ENCODE measurements around the gene TMCC2. TPM values are rescaled to one million over a fixed set of nuclear protein-coding genes. Genes with fewer than 3 reads are reported as not detected.

The TMCC2 gene
- total and polyA plus RNA-seq, 2 of the 8 experiments (the other 6 are each of a cell fraction or from before 2014, with no cell fraction given): 6.7 to 6.8 TPM

- TF ChIP-seq RBBP5 (IDR thresholded peaks at IDR 0.05; ENCODE audit: borderline replicate concordance, low read depth, low read length): no peak
- TF ChIP-seq CEBPB (IDR thresholded peaks at IDR 0.05; ENCODE audit: low read depth, low read length): no peak
- TF ChIP-seq CHD2 (IDR thresholded peaks at IDR 0.05; ENCODE audit: low read length): no peak
- TF ChIP-seq BRCA1 (IDR thresholded peaks at IDR 0.05; ENCODE audit: low read depth, low read length): no peak
- TF ChIP-seq RNF2 (IDR thresholded peaks at IDR 0.05; ENCODE audit: borderline replicate concordance, low read depth, low read length, missing control alignments, poor library complexity, severe bottlenecking): no peak
- TF ChIP-seq SAP30 (IDR thresholded peaks at IDR 0.05; ENCODE audit: insufficient read depth, insufficient replicate concordance, low read length): no peak
Observed at GRCh38 chr1:205312866-205313562, 85.3 kb downstream of the TMCC2 start (continued).

Measured in H1 (cell line).